GM12891 (cell line): ENCODE data around the gene GOPC.

Experiments
- DNase-seq: peaks from one replicate; pipeline ENCODE4 v3.0.0; 2011; ENCODE audit warnings: low spot score; ENCODE audit not compliant: insufficient read length
- FAIRE-seq: peaks from 2 replicates; lab custom pipeline; 2011; peaks lifted over from hg19 to GRCh38; lab: Jason Lieb, UNC
- PAX5 ChIP-seq: IDR thresholded peaks from 2 replicates; pipeline ENCODE4 v1.6.1; 2011; ENCODE audit warnings: low read length, moderate library complexity, mild to moderate bottlenecking; ENCODE audit not compliant: insufficient read depth, severe bottlenecking
- POLR2A ChIP-seq: IDR thresholded peaks from 2 replicates; pipeline ENCODE4 v1.6.1; 2011; ENCODE audit warnings: low read depth, low read length, control low read depth
- POLR2AphosphoS5 ChIP-seq: IDR thresholded peaks from 2 replicates; pipeline ENCODE4 v1.6.1; 2011; ENCODE audit warnings: low read depth, low read length, control low read depth
- POU2F2 ChIP-seq: IDR thresholded peaks from 2 replicates; pipeline ENCODE4 v1.6.1; 2011; ENCODE audit warnings: low read depth, mild to moderate bottlenecking, control low read depth, low read length, moderate library complexity
- SPI1 ChIP-seq: IDR thresholded peaks from 2 replicates; pipeline ENCODE4 v1.6.1; 2011; ENCODE audit warnings: low read depth, low read length, control low read depth
- TAF1 ChIP-seq: IDR thresholded peaks from 2 replicates; pipeline ENCODE4 v1.6.1; 2011; ENCODE audit warnings: low read depth, low read length, control low read depth

Gene GOPC

GRCh38 chr6:117538615-117539014 lies 63.7 kb downstream of the GOPC start:
- DNase-seq = no peak
- peak; percentile 35 for FAIRE-seq
- TF ChIP-seq SPI1 = no peak
- TF ChIP-seq POU2F2 = no peak
- TF ChIP-seq POLR2AphosphoS5 = no peak
- no peak for TF ChIP-seq TAF1
- TF ChIP-seq PAX5 = no peak
- no peak for TF ChIP-seq POLR2A

DNA sequence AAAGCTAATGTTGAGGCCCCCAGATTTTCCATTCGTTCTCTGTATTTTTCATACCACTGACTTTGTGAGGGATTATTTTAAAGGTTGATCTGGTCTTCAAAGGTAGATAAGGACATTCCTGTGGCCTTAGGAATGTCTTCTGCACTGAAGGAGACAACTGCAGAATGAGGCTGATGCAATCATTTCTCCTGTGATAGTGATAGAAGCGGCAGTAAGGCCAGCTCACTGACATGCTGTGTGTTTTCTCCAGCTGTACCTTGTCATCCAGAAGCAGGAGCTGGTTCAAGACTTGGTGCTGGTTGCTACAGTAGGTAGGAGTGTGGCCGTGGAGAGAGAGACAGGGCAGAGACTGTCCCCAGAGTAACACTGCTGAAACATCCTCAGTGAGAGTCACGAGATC lies 66.0 kb downstream of the GOPC start:
- no peak for FAIRE-seq
- no peak for DNase-seq
- TF ChIP-seq PAX5 (no peak), TAF1 (no peak)

GRCh38 chr6:117534974-117535373 lies 67.3 kb downstream of the GOPC start:
- TF ChIP-seq TAF1 (no peak), SPI1 (no peak), POLR2AphosphoS5 (no peak), POU2F2 (no peak), POLR2A (no peak), PAX5 (no peak)
- no peak for FAIRE-seq

GRCh38 chr6:117533775-117534174 lies 68.5 kb downstream of the GOPC start:
- no peak for TF ChIP-seq POU2F2
- TF ChIP-seq POLR2A = no peak
- no peak for TF ChIP-seq TAF1
- TF ChIP-seq SPI1 = no peak
- no peak for TF ChIP-seq POLR2AphosphoS5
- no peak for TF ChIP-seq PAX5
- DNase-seq (no peak), FAIRE-seq (no peak)

More at GRCh38 chr6:117534974-117535373, 67.3 kb downstream of the GOPC start:
- no peak for DNase-seq

- no peak for DNase-seq
- no peak for FAIRE-seq
- TF ChIP-seq POLR2A = no peak
- no peak for TF ChIP-seq TAF1
- TF ChIP-seq SPI1 = no peak
Measured at GRCh38 chr6:117531809-117532725, 70.2 kb downstream of the GOPC start.

GRCh38 chr6:117531346-117531745 lies 71.0 kb downstream of the GOPC start:
- TF ChIP-seq POLR2A (no peak), TAF1 (no peak), SPI1 (no peak), PAX5 (no peak), POLR2AphosphoS5 (no peak), POU2F2 (no peak)
- FAIRE-seq = no peak
- DNase-seq = no peak

- TF ChIP-seq POLR2AphosphoS5 (no peak), PAX5 (no peak), POLR2A (no peak), TAF1 (no peak), POU2F2 (no peak), SPI1 (no peak)
- DNase-seq (no peak), FAIRE-seq (no peak)
Measured at GRCh38 chr6:117530467-117531242, 71.7 kb downstream of the GOPC start.

GRCh38 chr6:117525607-117526006 lies 76.7 kb downstream of the GOPC start:
- TF ChIP-seq POLR2AphosphoS5 (no peak), SPI1 (no peak), PAX5 (no peak), TAF1 (no peak), POLR2A (no peak), POU2F2 (no peak)
- DNase-seq = no peak
- no peak for FAIRE-seq

GRCh38 chr6:117521791-117522502 lies 80.4 kb downstream of the GOPC start:
- no peak for TF ChIP-seq POLR2A
- no peak for TF ChIP-seq POU2F2
- no peak for TF ChIP-seq PAX5
- no peak for TF ChIP-seq POLR2AphosphoS5
- no peak for TF ChIP-seq TAF1
- no peak for TF ChIP-seq SPI1
- no peak for DNase-seq
- no peak for FAIRE-seq
